HG02840 (cell line): ENCODE results near the gene FMO4.
"Not testable (repeated sequence)": the region's sequence is repeated elsewhere in the genome, so short reads cannot be mapped to it uniquely, and the experiment has no call there.

ENCODE experiments used
- ATAC-seq: cut with Tn5 transposase; IDR thresholded peaks from one replicate; pipeline ENCODE4 v1.9.1; 2021; ENCODE audit warnings: mild to moderate bottlenecking, moderate library complexity, moderate number of reproducible peaks; ENCODE audit not compliant: unreplicated experiment, low FRiP score

FMO4 gene

DNA sequence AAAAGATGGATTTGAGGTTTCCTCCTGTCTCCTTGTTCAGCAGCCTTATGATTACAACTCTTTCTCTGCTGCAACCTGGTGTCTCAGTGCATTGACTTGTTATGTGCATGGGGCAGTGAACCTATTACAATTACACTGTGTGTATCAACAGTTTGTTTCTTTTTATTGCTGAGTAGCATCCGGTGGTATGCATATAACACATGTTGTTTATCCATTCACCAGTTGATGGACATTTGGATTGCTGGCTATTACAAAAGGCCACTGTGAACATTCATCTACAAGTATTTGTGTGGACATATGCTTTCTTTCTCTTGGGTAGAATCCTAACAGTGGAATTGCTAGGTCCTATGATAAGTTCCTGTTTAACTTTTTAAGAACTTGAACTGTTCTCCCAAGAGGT is 65.9 kb downstream of the FMO4 start:
- ATAC-seq, result no peak

DNA sequence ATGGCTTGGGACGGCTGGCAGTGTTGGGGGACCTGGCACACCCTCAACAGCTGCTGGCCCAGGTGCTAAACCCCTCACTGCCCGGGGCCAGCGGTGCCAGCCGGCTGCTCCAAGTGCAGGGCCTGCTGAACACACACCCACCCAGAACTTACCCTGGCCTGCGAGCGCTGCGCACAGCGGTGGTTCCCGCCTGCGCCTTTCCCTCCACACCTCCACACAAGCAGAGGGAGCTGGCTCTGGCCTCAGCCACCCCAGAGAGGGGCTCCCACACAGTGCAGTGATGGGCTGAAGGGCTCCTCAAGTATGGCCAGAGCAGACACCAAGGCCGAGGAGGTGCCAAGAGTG is 67.9 kb downstream of the FMO4 start:
- ATAC-seq, result no peak

DNA sequence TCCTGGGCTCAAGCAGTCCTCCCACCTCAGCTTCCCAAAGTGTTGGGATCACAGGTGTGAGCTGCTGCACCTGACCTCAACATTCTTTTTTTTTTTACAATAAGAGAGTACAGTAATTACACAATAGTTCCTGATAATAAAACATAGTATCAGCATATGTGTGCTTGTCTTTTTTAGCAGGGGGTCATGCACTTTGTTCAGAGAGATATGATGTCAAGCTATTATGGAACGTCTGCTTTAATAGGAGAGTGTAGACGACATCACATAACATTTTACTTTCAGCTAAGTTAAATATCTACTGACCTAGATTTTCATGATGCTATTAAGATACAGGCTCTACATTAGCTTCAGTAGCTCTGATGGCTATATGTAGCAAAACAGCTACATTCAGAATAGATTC is 70.5 kb downstream of the FMO4 start:
- no peak for ATAC-seq

DNA sequence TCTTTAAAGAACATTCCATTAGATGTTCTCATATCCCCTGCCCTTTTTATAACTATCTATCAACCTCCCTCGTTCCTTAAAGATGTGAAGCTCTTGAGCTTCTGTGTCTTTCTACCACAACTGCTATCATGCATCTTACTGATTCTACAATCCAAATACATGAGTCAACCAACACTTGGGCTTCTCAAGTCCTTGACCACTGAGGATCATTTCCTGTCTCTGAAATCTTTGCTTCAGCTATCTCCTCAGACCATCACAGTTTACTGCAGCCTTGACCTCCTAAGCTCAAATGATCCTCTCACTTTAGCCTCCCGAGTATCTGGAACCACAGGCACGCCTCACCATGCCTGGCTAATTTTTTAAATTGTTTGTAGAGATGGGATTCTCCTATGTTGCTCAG is 75.2 kb downstream of the FMO4 start:
- no peak for ATAC-seq

DNA sequence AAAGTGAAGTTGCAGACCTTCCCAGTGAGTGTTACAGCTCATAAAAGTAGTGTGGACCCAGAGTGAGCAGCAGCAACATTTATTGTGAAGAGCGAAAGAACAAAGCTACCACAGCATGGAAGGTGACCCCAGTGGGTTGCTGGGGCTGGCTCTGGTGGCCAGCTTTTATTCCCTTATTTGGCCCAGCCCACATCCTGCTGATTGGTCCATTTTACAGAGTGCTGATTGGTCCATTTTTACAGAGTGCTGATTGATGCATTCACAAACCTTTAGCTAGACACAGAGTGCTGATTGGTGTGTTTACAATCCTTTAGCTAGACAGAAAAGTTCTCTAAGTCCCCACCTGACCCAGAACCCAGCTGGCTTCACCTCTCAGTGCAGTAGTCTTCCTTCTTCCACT is 76.8 kb downstream of the FMO4 start:
- not testable (repeated sequence) for ATAC-seq
